ENCODE measurements around the gene RALB.

- TF ChIP-seq, protein P1, sequence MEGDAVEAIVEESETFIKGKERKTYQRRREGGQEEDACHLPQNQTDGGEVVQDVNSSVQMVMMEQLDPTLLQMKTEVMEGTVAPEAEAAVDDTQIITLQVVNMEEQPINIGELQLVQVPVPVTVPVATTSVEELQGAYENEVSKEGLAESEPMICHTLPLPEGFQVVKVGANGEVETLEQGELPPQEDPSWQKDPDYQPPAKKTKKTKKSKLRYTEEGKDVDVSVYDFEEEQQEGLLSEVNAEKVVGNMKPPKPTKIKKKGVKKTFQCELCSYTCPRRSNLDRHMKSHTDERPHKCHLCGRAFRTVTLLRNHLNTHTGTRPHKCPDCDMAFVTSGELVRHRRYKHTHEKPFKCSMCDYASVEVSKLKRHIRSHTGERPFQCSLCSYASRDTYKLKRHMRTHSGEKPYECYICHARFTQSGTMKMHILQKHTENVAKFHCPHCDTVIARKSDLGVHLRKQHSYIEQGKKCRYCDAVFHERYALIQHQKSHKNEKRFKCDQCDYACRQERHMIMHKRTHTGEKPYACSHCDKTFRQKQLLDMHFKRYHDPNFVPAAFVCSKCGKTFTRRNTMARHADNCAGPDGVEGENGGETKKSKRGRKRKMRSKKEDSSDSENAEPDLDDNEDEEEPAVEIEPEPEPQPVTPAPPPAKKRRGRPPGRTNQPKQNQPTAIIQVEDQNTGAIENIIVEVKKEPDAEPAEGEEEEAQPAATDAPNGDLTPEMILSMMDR (IDR thresholded peaks at IDR 0.05): no peak
- TF ChIP-seq RCOR1 (IDR thresholded peaks at IDR 0.05; ENCODE audit: low read length) (no peak), EP300 (IDR thresholded peaks at IDR 0.05; ENCODE audit: borderline replicate concordance in 1 of 2, low read depth in 1 of 2, low read length in 1 of 2) (no peak), RXRA (IDR thresholded peaks at IDR 0.05; ENCODE audit: borderline replicate concordance, low read depth) (no peak), NFIC (IDR thresholded peaks at IDR 0.05; ENCODE audit: borderline replicate concordance) (no peak), GABPA (IDR thresholded peaks at IDR 0.05; ENCODE audit: low read depth) (no peak), SMC3 (IDR thresholded peaks at IDR 0.05; ENCODE audit: low read depth, low read length) (no peak), POLR2AphosphoS5 (IDR thresholded peaks at IDR 0.05; ENCODE audit: low read depth, low read length) (no peak), GATA2 (CRISPR knock-in tag; IDR thresholded peaks at IDR 0.05) (no peak)
These were observed 7.8 kb upstream of the RALB start for GRCh38 chr2:120244656-120245519.

Measured in SK-N-SH (cell line).